HG02678 (cell line): ENCODE data around the gene SOAT2.
"Not testable (repeated sequence)": the region's sequence is repeated elsewhere in the genome, so short reads cannot be mapped to it uniquely, and the experiment has no call there.

Source experiments
- ATAC-seq: cut with Tn5 transposase; IDR thresholded peaks from one replicate; pipeline ENCODE4 v1.9.1; 2021; ENCODE audit warnings: mild to moderate bottlenecking, moderate library complexity; ENCODE audit not compliant: unreplicated experiment

The SOAT2 gene

GRCh38 chr12:53079226-53080117 is 23.8 kb upstream of the SOAT2 start, which contains the start of gene SPRYD3:
TSS of gene SPRYD3 (minus strand) at chr12:53079390. CDS start at chr12:53079333, 57 bp downstream.
- peak; percentile 97 for ATAC-seq

GRCh38 chr12:53082637-53083175 is 20.6 kb upstream of the SOAT2 start:
- ATAC-seq: no peak

DNA sequence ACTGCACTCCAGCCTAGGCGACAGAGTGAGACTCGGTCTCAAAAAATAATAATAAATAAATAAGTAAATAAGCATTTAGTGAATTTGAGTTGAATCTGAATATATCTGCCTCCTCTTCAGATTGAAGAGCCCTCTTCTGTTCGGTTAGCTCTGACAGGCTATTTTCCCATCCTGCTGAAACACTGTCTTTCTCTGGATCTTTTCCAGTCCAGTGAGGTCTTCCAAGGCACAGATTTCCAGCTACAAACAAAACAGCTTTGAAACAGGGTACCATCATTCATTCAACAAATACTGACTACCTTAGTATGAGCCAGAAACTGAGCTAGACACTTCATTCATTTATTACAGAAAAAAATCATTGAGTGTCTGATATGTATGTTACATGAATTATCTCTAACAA is 16.9 kb upstream of the SOAT2 start:
- no peak for ATAC-seq

DNA sequence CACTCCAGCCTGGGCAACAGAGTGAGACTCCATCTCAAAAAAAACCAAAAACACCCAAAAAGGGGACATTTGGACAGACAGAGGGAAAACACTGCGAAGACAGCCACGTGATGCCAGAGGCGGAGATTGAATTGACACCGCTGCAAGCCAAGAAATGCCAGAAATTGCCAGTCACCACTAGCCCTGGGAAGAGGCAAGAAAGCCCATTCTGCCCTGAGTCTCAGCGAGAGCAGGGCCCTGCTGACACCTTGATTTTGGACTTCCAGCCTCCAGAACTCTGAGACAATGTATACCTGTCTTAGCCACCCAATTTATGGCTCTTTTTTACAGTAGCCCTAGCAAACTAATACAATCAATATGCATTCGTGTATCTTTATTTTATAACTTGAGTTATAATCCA is 13.2 kb upstream of the SOAT2 start:
- no peak for ATAC-seq

- ATAC-seq: no peak
Measured at GRCh38 chr12:53090554-53090953, 12.7 kb upstream of the SOAT2 start.

DNA sequence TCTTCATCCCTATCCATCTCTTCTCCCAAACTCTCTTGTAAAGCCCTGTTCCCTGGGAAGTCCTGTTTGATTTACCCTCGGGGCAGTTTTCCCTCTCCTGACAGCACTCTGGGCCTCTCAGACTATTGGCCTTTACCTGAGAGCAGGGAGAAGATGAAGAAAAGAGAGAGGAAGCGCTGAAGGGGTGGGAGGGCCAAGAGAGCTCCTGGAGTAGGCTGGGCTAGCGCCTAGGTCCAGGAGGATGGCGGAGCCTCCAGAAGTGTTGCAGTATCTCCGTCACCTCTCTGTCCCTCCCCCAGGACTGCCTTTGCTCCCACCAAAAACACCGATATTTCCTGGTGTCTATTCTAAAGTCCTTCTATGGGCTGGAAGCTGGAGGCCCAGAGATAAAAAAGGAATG is 11.5 kb upstream of the SOAT2 start:
- ATAC-seq: no peak

- ATAC-seq: no peak
Measured at GRCh38 chr12:53093777-53094393, 9.4 kb upstream of the SOAT2 start.

DNA sequence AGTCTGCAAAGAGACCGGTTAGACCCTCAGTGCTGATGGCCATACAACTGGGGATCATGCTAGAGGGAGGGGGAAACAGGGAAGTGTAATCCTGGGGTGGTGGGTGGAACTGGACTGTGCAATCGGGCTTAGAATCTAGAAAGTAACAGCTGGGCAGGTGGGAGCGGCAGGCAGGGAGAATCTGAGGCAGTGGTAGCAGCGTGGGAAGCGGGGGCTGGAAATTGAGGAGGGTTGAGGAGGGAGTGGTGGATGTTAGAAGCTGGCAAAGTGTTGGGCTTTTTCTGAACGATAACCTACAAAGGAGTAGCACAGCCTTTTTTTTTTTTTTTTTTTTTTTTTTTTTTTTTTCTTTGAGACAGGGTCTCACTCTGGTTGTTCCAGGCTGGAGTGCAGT is 8.9 kb upstream of the SOAT2 start:
- ATAC-seq: no peak

DNA sequence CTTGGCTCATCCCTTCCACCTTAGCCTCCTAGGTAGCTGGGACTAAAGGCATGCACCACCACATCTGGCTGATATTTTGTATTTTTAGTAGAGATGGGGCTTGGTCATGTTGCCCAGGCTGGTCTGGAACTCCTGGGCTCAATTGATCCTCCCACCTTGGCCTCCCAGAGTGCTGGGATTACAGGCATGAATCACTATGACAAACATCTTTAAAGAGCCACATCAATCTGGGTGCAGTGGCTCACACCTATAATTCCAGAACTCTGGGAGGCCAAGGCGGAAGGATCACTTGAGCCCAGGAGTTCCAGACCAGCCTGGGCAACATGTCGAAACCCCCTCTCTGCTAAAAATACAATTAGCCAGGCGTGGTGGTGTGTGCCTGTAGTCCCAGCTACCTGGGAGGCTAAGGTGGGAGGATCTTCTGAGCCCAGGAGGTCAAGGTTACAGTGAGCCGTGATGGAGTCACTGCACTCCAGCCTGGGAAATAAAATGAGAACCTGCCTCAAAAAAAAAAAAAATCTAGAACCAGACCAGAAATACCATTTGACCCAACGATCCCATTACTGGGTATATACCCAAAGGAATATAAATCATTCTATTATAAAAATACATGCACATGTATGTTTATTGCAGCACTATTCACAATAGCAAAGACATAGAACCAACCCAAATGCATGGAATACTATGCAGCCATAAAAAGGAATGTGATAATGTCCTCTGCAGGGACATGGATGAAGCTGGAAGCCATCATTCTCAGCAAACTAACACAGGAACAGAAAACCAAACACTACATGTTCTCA is 8.3 kb upstream of the SOAT2 start:
- not testable (repeated sequence) for ATAC-seq

GRCh38 chr12:53095596-53095895 is 7.7 kb upstream of the SOAT2 start:
- ATAC-seq: not testable (repeated sequence)

DNA sequence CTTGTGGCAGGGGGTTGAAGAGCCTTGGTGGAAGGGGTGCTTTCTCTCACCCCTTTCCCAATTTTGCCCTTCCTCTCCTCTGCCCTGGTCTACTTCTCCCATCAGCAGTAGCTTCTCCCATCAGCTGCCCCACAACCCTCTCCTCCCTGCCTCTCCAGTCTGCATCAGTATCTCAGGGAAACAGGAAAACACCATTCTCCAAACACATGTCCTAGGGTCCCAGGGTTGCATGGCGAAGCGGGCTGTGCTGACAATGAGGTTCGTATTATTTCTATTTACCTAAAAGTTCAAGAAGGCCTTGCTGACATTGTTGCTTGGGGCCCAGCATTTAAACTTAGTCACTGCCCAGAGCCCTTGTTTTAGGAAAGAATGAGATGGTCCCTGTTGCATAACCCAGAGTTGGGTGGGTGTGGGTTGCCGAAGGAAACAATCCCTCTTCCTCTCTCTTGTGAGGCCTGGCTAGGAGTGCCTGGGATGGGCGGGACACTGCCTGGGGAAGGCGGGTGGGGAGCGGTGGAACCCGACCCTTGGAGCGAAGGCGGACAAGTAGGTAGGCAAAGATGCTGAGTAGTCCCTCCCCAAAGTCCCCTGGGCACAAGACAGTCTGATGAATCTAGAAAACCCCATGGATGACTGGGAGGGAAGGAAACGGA is 7.1 kb upstream of the SOAT2 start:
- ATAC-seq: no peak

GRCh38 chr12:53096759-53097158 is 6.5 kb upstream of the SOAT2 start:
- ATAC-seq: no peak

GRCh38 chr12:53097207-53097563 is 6.1 kb upstream of the SOAT2 start:
- ATAC-seq: no peak

DNA sequence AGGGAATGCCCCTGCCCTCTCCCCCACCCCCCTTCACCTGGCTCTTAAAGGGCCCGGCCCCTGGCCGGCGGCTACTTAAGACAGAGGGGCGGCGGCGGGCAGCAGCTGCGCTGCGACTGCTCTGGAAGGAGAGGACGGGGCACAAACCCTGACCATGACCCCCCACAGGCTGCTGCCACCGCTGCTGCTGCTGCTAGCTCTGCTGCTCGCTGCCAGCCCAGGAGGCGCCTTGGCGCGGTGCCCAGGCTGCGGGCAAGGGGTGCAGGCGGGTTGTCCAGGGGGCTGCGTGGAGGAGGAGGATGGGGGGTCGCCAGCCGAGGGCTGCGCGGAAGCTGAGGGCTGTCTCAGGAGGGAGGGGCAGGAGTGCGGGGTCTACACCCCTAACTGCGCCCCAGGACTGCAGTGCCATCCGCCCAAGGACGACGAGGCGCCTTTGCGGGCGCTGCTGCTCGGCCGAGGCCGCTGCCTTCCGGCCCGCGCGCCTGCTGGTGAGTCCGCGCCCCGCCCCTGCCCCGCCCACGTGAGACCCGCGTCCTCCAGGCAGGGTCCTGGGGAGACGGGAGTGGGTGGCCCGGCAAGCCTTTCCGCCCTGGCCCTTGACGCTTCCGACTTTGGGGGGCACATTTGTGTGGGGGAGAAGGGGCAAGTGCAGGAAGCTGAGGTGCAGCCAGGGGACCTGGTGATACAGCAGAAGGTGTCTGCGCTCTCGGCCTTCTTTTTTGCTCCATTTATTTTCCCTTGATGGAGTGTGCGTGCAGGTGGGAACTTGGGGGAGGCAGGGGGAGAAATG is 5.5 kb upstream of the SOAT2 start, which contains the start of gene IGFBP6:
Gene IGFBP6 (plus strand): TSS at position 104 of the 790 bp plus-strand sequence. CDS start 51 bp downstream, at position 155.
- peak; percentile 44 for ATAC-seq

DNA sequence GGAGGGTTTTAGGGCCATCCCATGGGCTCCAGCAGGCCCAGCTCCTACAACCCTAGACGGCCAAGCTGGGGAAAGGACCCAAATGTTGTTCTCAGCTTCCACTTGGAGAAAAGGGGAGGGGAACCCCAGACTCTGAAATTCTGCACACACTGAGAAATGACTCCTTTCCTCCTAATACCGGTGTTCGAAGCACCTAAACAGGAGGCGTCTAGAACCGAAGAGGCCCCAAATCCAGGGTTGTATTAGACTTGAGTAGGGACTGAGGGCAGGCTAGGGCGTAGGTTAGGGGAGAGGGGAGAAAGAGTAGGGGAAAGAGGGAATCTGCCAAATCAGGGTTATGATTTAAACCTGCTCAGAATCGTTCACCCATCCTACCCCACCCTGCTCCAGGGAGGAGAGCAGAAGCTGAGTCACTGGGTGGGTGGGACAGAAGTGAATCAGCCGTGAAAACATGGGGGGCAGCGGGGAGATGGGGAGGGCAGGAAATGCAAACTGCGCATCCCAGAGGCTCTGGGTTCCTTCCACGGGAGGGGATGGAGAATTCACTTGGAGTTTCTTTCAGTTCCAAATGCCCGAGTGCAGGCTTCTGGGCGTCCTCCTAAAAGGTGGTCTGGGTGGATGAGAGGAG is 4.8 kb upstream of the SOAT2 start:
- no peak for ATAC-seq

GRCh38 chr12:53099071-53099882 is 4.0 kb upstream of the SOAT2 start:
- ATAC-seq: no peak

DNA sequence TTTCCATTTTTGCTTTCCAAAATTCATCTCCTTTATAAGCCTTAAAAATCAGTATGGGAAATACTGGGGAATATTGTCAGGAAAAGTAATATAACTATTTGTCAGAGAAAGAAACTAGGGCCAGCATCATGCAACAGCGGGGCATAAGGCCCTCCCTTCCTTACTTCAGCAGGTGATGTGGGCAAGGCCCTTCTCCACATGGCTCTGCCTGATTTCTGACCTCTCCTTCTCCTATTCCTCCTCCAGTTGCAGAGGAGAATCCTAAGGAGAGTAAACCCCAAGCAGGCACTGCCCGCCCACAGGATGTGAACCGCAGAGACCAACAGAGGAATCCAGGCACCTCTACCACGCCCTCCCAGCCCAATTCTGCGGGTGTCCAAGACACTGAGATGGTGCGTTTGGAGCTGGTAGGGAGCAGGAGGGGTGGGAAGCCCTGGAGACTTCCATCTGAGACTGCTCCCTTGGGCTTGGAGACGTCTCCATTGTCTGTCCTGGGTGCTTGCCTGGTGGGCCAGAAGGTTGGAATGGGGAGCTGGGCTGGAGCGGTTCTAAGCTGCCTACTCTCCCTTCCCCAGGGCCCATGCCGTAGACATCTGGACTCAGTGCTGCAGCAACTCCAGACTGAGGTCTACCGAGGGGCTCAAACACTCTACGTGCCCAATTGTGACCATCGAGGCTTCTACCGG is 2.7 kb upstream of the SOAT2 start:
- no peak for ATAC-seq

- ATAC-seq: no peak
Measured at GRCh38 chr12:53101266-53101665, 2.0 kb upstream of the SOAT2 start.
